NCI-H524 treated with DMSO at 0.1 percent for 48 hours (cell line): Measurements from ENCODE around the gene INTS15.
"Not testable (repeated sequence)": the region's sequence is repeated elsewhere in the genome, so short reads cannot be mapped to it uniquely, and the experiment has no call there.

Experiments used
- DNase-seq: peaks from one replicate; lab custom pipeline; 2025; lab: John Stamatoyannopoulos, UW

Gene INTS15

GRCh38 chr7:6589829-6590644, at the start of gene INTS15:
Gene INTS15, plus strand, starts transcription at chr7:6590021. Its CDS starts 263 bp downstream, at chr7:6590284.
- no peak for DNase-seq

DNA sequence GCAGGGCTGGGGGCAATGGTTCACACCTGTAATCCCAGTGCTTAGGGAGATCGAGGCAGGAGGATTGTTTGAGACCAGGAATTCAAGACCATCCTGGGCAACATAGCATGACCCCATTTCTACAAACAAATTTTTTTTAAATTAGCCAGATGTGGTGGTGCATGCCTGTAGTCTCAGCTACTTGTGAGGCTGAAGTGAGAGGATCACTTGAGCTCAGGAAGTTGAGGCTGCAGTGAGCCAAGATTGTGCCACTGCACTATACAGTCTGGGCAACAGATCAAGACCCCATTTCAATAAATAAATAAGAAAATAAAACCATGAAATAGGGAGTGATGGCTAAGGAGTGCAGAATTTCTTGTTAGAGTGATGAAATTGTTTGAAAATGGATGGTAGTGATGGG, 47.5 kb upstream of the INTS15 start:
- DNase-seq, result no peak

DNA sequence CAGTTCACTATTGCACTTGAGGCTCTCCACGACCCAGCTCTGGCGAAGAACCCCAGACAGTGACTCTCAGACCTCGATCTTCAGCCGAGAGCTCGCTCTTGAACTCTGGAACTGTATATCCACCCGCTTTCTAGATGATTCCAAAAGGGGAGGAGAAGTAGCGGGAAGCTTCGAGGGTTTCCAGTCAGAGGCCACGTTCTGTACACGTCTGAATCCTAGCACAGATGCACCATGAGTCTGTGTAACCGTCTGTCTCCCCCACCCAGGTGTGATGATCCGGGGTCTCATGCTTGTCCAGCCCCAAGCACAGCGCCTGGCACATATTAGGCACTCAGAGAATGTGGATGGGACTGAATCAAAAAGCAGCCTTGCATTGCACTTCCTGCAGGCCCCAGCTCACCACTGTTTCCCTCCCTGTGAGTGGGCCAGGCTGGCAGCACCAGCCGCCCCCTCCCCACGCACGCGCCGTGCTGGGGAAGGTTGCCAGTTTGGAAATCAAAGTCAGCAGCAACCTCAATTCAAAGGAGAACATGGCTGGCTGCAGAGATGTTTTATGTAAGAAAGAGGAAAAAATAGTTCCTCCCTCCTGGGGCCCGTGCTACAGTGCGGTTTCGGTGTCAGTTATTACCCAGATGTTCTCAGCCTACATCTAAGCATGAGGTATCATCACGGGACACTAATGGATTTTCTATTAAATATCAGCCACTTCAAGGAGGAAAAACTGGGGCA, 44.3 kb upstream of the INTS15 start:
- DNase-seq, result no peak

DNA sequence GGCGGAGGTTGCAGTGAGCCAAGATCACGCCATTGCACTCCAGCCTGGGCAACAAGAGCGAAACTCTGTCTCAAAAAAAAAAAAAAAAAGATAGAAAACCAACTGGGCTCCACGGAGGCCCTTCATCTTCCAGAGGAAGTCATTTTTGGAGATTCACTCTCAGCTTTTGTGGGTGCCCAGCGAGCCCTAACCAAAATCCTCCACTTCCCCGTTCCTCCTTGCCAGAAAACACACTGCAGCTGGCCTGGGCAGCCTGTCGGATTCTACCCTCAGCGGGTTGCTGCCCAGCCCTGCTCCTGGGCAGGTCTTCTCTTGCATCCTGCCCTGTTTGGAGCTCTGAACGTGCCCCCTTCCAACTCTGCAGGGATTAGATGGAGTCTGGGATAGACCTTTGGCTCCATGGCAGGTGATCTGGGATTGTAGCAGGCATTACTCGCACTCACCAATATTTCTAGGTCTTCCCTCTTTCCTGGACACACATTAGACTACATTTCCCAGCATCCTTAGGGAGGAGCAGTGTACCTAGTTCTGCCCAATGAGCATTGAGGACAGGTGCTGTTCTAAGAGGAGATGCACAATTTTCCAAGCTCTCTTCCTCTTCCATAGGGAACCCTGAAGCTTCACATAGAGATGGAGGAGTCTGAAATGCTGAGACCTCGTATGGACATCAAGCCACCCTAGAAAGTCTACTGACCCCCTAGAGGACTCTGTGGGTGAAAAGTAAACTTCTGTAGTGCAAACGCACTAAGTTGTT, 43.1 kb upstream of the INTS15 start:
- no peak for DNase-seq

GRCh38 chr7:6547400-6547799, 42.4 kb upstream of the INTS15 start:
- DNase-seq, result no peak

DNA sequence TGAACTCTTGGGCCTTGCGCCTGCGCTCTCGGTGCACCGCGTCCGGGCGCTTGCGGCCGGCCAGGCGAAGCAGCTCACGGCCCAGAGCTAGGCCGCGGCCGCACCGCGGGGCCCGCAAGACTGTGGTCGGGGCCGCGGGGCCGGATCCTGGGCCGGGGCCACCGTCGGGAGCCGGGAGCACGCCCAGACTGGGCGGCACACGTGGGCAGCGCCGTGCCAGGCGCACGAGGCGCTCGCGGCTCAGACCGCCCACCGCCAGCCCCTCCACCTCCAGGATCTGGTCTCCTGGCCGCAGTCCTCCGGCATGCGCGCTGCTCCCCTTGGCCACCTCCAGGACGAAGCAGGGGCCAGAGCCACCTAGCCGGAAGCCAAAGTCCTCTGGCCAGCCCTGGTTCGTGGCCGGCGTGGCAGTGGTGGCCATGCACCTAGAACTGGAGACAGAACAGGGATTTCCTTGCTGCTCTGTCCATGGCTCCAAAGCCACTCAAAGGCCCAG, 38.8 kb upstream of the INTS15 start, which contains the start of gene GRID2IP:
GRID2IP (minus strand) TSS at position 446 of the 496 bp plus-strand sequence; CDS start at position 421, 25 bp downstream.
- no peak for DNase-seq

GRCh38 chr7:6553448-6554044, 36.3 kb upstream of the INTS15 start:
- no peak for DNase-seq

DNA sequence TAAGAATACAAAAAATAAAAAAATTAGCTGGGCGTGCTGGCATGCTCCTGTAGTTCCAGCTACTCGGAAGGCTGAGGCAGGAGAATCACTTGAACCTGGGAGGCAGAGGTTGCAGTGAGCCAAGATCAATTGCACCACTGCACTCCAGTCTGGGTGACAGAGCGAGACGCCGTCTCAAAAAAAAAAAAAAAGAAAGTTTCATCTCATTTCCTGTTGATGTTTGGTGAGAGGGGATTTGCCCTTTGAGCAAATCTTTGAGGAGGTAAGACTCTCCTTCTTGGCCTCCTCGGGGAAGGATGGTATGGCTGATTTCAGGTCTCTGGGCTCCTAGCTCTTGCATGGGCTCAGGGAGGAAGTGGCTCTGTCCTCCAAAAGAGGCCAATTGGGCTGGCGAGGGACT, 35.0 kb upstream of the INTS15 start:
- DNase-seq, result no peak

- no peak for DNase-seq
These were observed 33.6 kb upstream of the INTS15 start for GRCh38 chr7:6556196-6556595.

DNA sequence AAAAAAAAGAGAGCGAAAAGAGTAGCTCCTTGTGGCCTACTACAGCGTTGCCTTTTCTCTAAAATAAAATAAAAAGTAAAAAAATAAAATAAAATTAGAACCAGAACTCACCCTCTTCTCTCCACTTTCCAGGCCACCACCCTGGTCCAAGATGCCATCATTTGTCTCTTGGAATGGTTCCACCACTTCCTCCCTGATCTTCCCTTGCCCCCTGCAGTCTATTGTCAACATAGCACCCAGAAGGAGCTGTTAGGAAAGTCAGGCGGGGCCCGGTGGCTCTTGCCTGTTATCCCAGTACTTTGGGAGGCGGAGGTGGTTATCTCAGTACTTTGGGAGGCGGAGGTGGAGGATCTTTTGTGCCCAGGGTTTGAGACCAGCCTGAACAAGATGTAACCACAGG, 31.0 kb upstream of the INTS15 start:
- DNase-seq, result no peak

DNA sequence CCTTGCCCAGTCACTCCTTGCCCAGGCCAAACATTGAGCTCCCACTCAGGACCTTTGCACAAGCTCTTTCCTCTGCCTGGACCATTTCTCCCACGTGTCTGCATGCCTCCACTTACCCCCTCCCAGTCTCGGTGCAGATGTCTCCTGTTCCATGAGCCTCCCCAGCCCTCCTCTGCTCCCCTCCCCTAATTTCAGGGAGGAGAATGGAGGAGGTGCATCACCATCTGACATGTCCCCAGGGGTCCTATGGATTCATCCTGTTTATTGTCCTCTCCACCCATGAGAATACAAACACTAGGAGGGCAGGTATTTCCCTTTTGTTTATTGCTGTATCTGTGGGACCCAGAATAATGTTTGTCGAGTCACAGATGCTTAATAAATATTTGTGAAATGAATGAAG, 29.9 kb upstream of the INTS15 start:
- no peak for DNase-seq

GRCh38 chr7:6562106-6562505, 27.7 kb upstream of the INTS15 start:
- no peak for DNase-seq

DNA sequence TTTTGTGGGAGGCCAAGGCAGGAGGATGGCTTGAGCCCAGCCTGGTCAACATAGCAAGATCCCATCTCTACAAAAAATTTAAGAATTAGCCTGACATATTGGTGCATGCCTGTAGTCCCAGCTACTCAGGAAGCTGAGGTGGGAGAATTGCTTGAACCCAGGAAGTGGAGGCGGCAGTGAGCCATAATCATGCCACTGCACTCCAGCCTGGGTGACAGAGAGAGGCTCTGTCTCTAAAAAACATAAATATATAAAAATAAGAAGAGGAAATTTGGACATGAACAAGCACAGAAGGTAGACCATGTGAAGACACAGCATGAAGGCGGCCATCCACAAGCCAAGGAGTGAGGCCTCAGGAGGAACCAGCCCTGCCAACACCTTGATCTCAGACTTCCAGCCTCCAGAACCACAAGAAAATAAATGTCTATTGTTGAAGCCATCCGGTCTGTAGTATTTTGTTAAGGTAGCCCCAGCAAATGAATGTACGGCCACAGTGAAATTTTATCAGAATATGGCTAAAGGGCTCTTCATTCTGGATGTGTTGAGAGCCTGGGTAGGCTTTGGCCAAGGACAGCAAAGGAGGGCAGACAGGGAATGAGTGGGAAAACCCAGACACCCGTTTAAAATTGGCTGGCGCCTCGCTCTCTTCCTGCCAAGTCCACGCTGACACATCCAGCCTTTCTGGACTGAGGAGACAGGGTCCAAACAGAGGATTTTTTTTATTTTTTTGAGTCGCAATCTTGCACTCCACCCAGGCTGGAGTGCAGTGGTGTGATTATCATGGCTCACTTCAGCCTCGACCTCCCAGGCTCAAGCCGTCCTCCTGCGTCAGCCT, 25.7 kb upstream of the INTS15 start:
- no peak for DNase-seq

- no peak for DNase-seq
These were observed 24.2 kb upstream of the INTS15 start for GRCh38 chr7:6565655-6566054.

GRCh38 chr7:6567886-6568285, 21.9 kb upstream of the INTS15 start:
- no peak for DNase-seq

DNA sequence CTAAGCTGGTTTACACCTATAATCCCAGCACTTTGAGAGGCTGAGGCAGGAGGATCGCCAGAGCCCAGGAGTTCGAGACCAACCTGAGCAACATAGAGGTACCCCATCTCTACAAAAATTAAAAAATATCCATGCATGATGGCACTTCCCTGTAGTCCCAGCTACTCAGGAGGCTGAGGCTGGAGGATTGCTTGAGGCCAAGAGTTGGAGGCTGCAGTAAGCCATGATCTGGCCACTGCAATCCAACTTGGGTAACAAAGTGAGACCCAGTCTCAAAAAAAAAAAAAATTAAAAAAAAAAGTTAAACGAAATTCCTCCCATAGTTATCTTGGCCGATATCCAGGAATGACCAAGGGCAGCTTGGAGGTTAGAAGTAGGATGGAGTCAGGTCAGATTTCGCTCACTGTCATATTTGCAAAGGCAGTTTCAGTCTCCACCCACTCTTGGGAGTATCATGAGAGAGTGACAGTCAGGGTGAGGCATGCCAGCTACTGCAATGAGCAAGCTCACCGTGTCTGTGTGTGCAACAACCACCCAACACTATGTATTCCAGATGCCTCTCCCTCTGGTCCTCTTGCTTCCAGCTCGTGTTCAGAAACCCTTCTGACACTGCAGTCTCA, 18.6 kb upstream of the INTS15 start:
- DNase-seq, result no peak

DNA sequence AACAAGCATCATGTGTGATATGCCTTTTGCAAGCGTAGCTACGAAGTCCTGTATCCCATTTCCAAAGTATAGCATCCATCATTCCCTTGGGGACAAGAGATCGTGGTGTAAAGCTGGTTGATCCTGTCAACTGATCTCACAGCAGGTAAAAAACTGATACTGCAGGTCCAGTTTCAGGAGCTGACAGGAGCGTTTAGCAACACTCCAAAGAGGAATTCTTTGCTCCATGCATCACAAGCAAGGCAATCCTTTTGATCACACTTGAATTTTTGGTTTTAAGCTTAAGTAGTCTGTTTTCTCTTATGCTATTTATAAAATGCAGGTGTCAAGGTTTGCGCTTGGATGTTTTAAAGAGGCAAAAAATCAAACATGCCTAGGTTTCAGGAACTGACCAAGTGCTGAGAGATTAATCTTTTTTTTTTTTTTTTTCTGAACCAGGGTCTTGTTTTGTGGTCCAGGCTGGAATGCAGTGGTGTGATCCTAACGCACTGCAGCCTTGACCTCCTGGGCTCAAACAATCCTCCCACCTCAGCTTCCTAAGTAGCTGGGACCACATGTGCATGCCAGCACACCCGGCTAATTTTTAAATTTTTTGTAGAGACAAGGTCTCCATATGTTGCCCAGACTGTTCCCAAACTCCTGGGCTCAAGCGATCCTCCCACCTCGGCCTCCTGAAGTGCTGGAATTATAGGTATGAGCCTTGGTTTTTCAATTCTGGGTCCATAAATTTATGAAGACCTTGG, 14.4 kb upstream of the INTS15 start:
- DNase-seq, result no peak

GRCh38 chr7:6576024-6576866, 13.6 kb upstream of the INTS15 start:
- DNase-seq, result no peak

- not testable (repeated sequence) for DNase-seq
These were observed 12.9 kb upstream of the INTS15 start for GRCh38 chr7:6576867-6577368.
